ENCODE data around the gene CCDC34.

The CCDC34 gene

GRCh38 chr11:27292637-27293010 lies 70.4 kb downstream of the CCDC34 start:
- in situ Hi-C loops (cut with MboI; ENCODE audit: low sequenced_read_pairs): no loop called here

GRCh38 chr11:27291954-27292636 lies 70.9 kb downstream of the CCDC34 start:
- in situ Hi-C loops (cut with MboI; ENCODE audit: low sequenced_read_pairs): no loop called here

- in situ Hi-C loops (cut with MboI; ENCODE audit: low sequenced_read_pairs): no loop called here
Observed at GRCh38 chr11:27291302-27291889, 71.6 kb downstream of the CCDC34 start.

DNA sequence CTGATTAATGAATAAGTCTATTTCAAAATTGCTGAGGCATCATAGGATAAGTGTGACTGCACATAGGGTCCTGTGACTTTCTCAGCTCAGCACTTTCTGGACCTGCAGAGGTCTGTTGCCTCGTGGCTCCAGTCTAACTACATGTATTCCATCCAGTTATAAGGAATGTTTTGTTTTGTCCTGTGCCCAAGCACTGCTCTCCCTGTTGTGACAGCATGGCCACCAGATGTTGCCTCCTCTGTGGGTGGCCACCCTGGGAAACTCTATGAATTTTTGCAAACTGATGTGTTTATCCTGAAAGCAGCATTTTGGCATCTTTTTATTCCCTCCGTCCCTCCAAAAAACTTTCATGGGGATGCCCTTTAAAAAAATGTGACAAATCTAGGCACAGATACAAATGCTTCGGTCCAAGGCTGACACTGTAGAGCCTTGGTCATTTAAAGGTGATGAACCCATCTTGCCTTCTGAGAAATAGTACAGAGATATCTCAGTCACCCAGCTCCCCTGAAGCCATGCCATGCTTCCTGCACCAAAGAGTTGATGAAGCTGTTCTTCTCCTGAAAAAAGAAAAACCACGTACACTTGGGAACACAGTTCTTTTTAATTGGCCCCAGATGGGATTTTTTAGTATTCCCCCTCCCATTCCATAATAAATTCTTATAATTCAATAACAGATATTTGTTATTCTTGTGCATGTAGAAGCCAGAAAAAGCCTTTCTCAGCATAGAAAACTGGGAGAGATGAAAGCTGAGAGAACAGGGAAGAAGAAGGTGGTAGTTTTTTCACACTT lies 72.6 kb downstream of the CCDC34 start:
- in situ Hi-C loops (cut with MboI; ENCODE audit: low sequenced_read_pairs): no loop called here
